Bone marrow (tissue), 2 donors: ENCODE data around the gene AP5M1.
"Not testable (repeated sequence)": the region's sequence is repeated elsewhere in the genome, so short reads cannot be mapped to it uniquely, and the experiment has no call there.

ENCODE experiments used
- DNase-seq, 2 donors: peaks; one replicate each; lab custom pipeline; 2025; lab: John Stamatoyannopoulos, UW

AP5M1 gene, protein sequence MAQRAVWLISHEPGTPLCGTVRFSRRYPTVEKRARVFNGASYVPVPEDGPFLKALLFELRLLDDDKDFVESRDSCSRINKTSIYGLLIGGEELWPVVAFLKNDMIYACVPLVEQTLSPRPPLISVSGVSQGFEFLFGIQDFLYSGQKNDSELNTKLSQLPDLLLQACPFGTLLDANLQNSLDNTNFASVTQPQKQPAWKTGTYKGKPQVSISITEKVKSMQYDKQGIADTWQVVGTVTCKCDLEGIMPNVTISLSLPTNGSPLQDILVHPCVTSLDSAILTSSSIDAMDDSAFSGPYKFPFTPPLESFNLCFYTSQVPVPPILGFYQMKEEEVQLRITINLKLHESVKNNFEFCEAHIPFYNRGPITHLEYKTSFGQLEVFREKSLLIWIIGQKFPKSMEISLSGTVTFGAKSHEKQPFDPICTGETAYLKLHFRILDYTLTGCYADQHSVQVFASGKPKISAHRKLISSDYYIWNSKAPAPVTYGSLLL

DNA sequence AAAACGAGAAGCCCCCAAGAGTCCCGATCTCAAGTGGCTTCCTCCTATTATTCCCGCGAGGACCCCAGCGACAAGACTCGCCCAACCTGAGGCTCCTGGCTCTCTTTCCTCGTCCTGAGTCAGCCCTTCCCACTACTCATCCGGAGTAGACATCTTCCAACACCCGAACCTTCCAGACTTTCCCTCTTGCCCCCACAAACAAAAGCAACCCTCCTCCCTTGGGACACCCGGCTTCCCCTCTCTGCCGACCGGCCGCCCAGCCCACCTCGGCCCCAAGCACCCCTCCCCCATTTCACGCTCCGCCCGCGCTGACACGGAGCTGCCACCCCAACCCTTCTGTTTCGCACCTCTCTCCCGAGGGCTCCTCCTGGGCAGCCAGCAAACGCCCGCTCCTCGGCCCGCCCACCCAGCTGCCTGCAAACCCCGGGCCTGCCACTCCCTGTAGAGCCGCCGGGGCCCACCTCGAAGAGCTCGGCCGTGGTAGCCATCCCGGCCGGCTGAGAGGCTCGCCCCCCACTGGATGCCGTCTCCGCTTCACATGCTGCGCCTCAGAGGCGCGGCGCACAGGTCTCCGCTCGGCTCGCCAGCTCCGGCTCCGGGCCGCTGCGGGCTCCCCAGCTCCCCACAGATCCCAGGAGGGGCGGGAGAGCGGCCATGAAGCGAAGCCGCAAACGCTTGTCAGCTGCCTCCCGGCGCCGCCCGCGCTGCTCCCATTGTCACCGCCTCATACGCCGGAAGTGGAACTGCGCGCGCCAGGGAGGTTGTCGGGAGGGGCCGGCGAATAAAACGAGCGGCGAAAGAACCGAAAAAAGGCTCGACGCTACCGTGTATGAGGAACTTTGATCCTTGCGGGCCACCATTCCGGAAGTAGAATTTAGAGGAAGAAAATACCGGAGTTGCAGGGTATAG lies at the start of gene AP5M1, which contains the start of gene EXOC5:
Gene AP5M1 (plus strand): TSS at position 811 of the 909 bp plus-strand sequence. CDS start 344 bp downstream, outside the sequence.
Gene EXOC5 (minus strand): TSS at position 745 of the 909 bp plus-strand sequence. CDS start 257 bp downstream, at position 488.
- DNase-seq = peak; percentile 86 to 89

DNA sequence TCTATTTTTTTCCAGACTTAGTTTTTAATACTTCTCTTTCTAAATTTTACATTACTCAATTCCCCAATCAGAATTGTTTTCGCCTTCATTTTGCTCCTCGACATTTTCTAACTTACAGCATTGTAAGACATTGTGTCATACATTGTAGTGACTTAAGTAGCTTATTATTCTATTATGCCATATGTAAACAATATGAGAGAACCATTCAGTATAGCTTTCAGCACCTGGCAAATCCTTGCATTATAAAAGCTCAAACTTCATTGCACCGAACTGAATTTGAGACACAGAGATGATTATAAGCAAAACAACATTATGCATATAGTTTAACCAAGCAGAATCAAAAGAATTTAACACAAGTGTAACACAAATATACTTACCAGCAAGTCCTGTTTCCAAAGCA lies 46.8 kb upstream of the AP5M1 start:
- DNase-seq = no peak

DNA sequence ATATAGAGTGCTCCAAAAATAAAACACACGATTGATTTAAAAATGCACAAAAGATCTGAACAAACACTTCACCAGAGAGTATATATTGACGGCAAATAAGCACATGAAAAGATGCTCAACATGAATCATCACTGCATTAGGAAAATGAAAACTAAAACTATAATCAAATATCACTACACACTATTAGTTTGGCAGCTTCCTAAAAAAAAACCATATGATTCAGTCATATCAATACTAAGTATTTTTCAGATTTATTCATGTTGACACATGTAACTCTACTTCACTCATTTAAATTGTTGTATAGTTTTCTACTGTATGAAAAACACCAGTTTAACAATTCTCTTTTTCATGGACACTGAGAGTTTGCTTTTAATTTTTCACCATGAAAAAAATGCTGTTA lies 41.7 kb upstream of the AP5M1 start:
- no peak for DNase-seq

DNA sequence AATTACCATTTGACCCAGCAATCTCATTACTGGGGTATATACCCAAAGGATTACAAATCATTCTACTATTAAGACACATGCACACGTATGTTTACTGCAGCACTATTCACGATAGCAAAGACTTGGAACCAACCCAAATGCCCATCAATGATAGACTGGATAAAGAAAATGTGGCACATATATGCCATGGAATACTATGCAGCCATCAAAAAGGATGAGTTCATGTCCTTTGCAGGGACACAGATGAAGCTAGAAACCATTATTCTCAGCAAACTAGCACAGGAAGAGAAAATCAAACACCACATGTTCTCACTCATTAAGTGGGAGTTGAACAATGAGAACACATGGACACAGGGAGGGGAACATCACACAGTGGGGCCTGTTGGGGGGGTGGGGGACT lies 40.5 kb upstream of the AP5M1 start:
- DNase-seq = not testable (repeated sequence)

DNA sequence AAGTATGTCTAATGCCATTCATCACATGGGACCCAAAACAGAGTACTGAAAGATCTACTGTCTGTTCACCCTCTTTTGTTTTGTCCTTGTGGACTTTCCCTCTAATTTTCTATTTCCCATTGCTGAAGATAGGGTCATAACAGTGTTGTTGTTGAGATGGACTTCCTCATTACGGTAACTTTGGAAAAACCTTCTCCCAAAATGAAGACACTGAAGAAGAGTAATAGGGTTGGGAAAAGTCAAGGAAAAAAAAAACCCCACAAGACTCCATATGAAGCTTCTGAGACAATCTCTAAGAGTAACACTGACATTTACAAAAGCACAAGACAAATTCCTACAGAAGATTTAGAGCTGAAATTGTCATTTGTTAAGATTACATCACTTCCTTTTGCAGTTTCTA lies 36.8 kb upstream of the AP5M1 start:
- no peak for DNase-seq

DNA sequence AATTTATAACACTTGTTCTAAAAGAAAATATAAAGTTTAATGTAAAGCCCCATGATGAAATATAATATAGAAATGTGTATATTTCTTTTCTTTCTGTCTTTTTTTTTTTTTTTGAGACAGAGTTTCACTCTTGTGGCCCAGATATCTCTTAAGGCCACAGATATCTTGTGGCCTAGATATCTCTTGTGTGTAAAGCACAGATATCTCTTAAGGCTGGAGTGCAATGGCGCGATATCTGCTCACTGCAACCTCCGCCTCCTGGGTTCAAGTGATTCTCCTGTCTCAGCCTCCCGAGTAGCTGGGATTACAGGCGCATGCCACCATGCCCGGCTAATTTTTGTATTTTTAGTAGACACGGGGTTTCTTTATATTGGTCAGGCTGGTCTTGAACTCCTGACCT lies 28.7 kb upstream of the AP5M1 start:
- not testable (repeated sequence) for DNase-seq

DNA sequence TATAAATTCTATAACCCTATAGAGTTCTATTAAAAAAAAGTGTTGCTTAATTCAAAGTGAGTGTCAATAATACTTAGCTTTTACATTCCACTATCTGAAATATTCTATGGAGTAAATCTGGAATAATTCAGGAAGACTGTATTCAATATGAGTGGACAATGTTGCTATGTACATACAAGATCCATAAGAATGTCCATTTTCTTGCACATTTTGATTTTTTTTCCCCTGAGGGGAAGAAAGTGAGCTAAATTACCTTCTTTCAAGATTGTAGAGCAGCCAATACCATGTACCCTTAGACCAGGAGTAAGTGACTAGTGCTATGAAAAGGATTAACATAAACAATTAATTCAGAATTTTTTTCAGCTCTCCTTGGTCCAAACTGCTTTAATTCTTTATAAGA lies 25.5 kb upstream of the AP5M1 start:
- no peak for DNase-seq

DNA sequence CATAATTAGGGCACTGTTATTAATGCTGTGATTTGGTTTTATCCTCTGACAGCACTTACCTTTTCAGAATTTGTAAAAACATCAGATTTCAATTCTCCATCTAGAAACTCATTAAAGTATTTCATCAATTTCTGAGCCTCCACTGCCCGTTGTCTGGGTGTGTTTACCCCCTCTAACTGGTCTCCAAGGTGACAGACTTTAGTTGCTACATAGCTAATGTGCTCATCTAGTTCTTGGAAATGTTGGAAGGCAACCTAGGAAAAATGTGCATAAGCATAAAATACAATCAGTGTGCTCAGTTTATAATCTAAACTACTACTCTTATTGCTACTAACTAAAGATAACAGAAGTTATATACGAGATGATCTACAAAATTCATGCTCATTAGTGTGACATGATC lies 24.7 kb upstream of the AP5M1 start:
- no peak for DNase-seq

DNA sequence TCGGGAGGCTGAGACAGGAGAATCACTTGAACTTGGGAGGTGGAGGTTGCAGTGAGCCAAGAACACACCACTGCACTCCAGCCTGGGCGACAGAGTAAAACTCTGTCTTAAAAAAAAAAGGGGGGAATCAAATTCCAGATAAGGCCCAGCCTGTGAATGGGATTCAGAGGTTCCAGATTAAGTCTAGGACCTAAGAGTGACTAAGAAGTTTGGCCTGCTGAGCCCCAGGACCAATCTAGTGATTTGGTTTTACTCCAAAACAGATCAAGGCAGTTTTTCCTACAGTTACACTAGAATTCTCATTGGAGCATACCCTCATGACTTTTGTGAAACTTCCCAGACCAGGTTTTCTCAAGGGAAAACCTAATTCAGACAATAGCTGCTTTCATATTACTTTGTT lies 22.8 kb upstream of the AP5M1 start:
- no peak for DNase-seq

DNA sequence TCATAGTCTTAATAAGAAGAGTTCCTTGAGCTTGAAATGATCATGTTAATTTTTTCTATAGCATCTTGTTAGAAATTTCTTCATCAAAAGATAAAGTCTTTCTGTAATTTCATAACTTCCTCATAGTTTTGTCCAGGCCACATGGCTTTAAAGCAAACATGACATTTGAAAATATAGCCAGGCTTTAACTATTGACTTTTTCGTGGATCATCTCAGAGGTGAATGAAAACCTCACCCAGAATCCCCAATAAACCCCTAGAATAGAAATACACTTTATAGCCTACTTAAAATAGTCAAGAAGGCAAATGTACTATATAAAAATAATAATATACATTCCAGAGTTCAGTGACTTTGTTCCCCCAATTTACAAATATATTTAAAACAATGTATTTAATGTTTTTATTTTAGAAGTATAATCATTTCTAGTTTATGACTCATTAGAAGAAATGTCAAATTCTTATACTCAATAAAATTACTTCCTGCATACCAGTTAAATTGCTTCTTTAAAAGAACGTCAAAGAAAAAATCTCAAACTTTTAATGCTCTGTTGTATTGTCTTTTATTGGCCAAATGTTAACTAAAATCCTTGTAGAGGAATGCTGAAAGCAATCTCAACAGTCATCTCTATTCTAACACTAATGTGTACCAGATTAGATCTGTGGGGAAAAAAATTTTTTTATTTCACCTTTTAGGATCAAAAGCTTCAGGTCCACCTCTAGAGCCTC lies 21.7 kb upstream of the AP5M1 start:
- no peak for DNase-seq

DNA sequence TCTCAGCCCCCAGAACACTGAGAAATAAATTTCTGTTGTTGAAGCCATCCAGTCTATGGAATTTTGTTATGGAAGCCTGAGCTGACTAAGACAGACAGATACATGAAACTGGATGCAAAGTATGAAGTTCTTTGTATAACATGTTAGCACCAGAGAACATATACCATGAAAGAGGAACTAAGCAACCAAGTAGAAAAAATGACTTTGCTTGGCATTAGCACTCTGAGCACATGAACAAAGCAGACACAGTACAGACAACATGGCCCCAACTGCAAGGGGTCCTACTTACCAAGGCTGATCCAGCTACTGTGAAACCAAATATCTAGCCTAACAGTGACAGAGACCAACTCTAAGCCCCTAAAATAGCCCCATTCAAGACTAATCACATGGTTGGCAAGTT lies 13.9 kb upstream of the AP5M1 start:
- DNase-seq = no peak

DNA sequence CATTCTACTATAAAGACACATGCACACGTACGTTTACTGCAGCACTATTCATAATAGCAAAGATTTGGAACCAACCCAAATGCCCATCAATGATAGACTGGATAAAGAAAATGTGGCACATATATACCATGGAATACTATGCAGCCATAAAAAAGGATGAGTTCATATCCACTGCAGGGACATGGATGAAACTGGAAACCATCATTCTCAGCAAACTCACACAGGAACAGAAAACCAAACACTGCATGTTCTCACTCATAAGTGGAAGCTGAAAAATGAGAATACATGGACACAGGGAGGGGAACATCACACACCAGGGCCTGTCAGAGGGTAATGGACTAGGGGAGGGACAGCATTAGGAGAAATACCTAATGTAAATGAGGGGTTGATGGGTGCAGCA lies 10.6 kb upstream of the AP5M1 start:
- not testable (repeated sequence) for DNase-seq

DNA sequence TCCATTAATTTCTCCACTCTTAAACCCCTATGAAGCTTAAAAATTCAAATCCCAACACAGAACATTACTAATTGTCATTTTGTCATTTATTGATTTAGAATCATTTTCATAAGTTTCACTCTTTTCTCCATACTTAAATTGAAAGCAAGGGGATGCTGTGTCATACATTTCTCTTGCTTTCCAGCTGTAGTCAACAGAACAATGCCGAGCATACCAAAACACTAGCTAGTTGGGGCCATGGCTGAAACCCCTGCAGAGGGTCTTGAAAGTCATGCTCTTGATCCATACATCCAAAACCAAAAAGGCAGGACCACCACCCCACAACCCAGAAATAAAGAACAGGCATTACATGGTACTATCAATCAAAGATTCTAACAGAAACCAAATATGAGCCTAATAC lies 9.1 kb upstream of the AP5M1 start:
- no peak for DNase-seq

DNA sequence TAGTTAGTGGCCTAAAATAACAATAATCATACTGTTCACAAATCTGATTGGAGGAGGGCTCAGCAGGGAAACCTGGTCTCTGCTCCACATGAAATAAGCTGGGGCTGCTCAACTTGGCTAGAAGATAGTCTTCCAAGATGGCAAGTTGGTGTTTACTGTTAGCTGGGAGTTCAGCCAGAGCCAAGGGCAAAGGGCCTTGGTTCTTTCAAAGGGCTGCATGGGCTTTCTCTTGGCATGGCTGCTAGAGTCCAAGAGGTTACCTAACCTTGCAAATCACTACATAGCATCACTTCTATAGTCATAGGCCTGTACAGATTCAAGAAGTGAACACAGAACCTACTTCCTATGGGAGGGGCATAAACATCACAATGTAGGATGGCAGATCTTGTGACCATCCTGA lies 7.2 kb upstream of the AP5M1 start:
- no peak for DNase-seq

DNA sequence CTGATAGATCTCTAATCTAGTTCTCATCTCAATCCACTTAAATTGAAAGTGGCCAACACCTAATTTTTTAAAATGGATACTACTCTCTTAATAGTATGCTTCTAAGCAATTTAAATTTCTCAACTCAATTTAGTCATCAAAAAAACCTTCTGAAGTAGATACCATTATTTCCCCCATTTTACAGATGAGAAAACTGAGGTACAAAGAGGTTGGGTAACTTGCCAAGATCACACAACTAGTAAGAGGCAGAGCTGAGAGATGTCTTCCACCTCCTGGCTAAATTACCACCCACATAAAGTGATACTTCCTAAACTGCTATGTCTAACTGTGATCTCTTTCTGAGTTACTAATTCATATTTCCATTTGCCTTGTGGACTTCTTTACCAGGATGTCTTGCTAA lies 6.7 kb upstream of the AP5M1 start:
- DNase-seq = no peak

DNA sequence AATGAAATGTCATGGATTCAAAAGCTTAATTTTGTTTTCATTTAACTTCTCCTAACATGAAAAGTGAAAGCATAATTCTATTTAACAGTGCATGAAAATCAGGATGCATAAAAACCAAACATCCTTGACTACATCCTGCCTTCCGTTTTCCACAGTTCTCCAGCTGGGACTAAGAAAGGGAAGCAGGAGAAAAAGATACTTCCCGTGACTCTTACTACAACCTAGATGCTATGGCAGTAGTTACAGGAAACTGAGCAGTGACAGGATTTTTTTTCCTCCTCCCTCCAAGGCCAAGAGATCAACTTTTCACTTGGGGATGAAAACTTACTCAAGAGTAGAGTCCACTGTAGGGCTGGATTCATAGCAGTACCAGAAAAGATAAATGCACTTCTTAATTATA lies 2.7 kb upstream of the AP5M1 start:
- DNase-seq = no peak

DNA sequence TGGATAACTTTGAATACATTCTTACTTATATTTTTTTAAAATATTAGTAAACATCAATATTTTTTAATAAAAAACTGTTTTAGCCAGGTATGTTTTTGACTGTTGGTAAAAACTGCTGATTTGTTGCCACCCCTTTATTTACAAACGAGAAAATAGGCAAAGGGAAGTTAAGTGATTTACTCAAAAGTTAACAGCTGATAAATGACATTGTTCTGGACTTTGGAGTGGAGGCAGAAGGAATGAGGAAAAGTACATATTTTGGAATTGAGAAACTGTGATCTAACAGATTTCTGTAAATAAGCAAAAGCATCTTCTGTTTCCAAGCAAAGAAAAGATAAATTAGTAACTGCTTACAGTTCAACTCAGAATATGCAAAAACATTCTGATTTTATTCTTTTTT lies 4.5 kb downstream of the AP5M1 start:
- no peak for DNase-seq

DNA sequence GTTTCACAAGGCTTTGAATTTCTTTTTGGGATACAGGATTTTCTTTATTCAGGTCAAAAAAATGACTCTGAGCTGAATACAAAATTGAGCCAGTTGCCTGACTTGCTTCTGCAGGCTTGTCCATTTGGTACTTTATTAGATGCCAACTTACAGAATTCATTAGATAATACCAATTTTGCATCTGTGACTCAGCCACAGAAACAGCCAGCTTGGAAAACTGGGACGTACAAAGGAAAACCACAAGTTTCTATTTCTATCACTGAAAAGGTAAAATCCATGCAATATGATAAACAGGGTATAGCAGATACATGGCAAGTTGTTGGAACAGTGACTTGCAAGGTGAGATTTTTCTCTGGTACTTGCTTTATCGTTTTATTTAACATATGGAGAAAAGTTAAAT lies 5.8 kb downstream of the AP5M1 start:
- DNase-seq = no peak

DNA sequence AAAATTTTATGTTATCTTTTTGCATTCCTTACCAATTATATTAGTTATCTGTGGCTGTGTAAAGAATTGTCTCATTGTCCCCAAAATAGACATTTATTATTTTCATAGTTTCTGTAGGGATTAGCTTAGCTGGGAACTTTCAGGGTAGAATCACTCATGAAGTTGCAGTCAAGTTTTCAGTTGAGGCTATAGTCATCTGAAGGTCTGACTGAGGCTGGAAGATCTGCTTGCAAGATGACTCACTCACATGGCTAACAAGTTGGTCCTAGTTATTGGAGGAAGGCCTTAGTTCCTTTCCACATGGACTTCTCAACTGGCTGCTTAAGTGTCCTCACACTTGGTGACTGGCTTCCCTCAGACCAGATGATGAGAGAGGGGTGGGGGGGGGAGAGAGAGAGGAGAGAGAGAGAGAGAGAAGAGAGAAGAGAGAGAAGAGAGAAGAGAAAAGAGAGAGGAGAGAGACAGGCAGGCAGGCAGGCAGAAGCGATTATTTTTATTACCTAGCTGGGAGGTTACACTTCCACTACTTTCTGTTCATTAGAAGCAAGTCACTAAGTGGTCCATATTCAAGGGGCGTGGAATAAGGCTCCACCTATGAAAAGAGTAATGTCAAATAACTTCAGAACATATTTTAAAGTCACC lies 6.4 kb downstream of the AP5M1 start:
- no peak for DNase-seq

DNA sequence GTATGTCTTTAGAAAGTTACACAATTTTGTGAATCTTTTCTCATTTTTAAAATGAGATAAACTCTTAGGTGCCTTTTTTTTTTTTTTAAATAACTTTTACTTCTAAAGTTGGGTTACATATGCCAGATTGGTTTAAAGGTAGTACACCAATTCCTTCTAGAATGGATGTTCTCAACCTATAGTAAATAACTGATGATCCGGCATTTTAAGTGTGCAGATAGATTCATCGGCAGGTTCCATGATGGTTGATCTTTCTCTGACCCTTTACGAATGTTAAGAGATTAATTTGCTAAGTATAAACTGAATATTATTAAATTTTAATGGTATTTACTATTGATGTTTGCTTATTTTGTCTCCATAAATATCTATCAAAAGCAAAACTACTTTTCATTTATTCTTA lies 8.3 kb downstream of the AP5M1 start:
- DNase-seq = no peak

DNA sequence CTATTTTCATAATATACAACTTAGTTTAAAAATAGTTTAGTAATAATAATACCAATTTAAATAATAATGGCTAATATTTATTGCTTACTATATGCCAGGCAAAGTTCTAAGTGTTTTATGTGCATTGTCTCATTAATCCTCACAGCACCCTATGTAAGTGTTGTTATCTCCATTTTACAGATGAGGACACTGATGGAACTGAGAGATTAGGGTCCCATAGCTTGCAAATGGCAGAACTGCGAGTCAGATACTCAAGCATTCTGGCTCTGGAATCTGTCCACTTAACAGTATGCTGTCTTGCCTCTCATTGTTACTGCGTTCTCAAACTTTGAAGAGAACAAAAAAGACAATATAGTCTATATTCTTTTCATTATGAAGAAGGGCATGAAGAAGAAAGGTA lies 19.0 kb downstream of the AP5M1 start:
- no peak for DNase-seq

DNA sequence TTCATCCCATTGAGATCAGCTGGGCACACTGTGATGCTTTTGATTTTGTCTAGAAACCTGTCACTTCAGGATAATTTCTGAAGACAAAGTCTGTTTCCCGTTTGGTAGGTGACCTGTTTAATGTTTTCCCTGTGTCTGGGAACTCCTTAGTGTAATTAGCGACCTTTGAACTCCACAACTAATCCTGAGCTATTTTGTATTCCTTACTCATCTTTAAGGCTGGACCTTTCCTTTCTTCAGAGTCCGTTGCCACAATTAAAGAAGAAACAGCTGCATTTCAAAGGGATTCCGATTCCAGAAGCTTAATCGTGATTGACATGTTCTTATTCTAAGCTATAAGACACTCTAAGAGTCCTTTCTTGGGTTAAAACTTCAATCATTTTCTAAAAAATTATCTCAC lies 22.0 kb downstream of the AP5M1 start:
- no peak for DNase-seq
